ENCODE data around the gene NR2F1-AS1. TPM values are rescaled to one million over a fixed set of nuclear protein-coding genes. Genes with fewer than 3 reads are reported as not detected.

The NR2F1-AS1 gene
- total and polyA plus RNA-seq, 9 of the 15 experiments (the other 6 are each of a cell fraction or from before 2014, with no cell fraction given) = not detected

GRCh38 chr5:93359960-93360305 is 221.1 kb downstream of the NR2F1-AS1 start:
- Histone ChIP-seq H3K79me2 (ENCODE audit: control insufficient read depth, insufficient read depth, low read length) (no peaks in the 10 kb centered on the region), H3K9ac (ENCODE audit: insufficient read depth in 1 of 2, low read depth in 2 of 2, low read length in 2 of 2) (no peak overlapping the region), H3K4me1 (replicated peaks in 1 of 2; ENCODE audit: control insufficient read depth in 2 of 2, insufficient read depth in 2 of 2, low read length in 2 of 2) (no peaks in the 10 kb centered on the region), H3K9me3 (replicated peaks; ENCODE audit: control insufficient read depth, insufficient read depth, low read depth, low read length) (no peaks in the 10 kb centered on the region), H3K27me3 (ENCODE audit: control insufficient read depth in 2 of 2, insufficient read depth in 2 of 2, low read length in 2 of 2) (no peaks in the 10 kb centered on the region), H3K9me1 (ENCODE audit: control insufficient read depth, insufficient read depth, low read length) (no peaks in the 10 kb centered on the region), H3K4me3 (no peak overlapping the region), H3K4me2 (ENCODE audit: insufficient read depth, low read length) (no peak overlapping the region), H3K27ac (ENCODE audit: extremely low read depth, low read depth, low read length) (no peak overlapping the region), H2AFZ (ENCODE audit: low read depth, low read length) (no peak overlapping the region), H4K20me1 (replicated peaks; ENCODE audit: control insufficient read depth, insufficient read depth, low read length) (no peaks in the 10 kb centered on the region), H3K36me3 (ENCODE audit: control insufficient read depth, insufficient read depth, low read length) (no peaks in the 10 kb centered on the region)
- intact Hi-C loops (cut with micrococcal nuclease) (no loop called here), in situ Hi-C loops (cut with MboI) (no loop called here)
- CTCF ChIA-PET (ENCODE audit: low intra/inter-chr PET ratio) = no interaction called here
- no TSS peak for BruUV-seq (replicated peaks)
- DNase-seq (ENCODE audit: extremely low read depth in 1 of 4, low spot score in 3 of 4) (no peak), ATAC-seq (no peak), FAIRE-seq (no peak)
- WGBS (ENCODE audit: insufficient coverage, low coverage, missing lambda C conversion rate) = 0% methylated on average over 5 of the region's 5 CpGs
- POLR2A ChIA-PET = no interaction called here
- TF ChIP-seq MAFG (tag; conservative IDR thresholded peaks at IDR 0.05) (peak; percentile 80), MAX (CRISPR knock-in tag; IDR thresholded peaks at IDR 0.05) (no peak), DACH1 (IDR thresholded peaks at IDR 0.05; ENCODE audit: partially characterized antibody) (no peak), YBX1 (IDR thresholded peaks at IDR 0.05) (no peak), C11orf30 (IDR thresholded peaks at IDR 0.05; ENCODE audit: low read depth) (peak; percentile 59), ATF1 (CRISPR knock-in tag; IDR thresholded peaks at IDR 0.05) (no peak), ATF1 (tag; IDR thresholded peaks at IDR 0.05) (no peak), SMARCB1 (IDR thresholded peaks at IDR 0.05; ENCODE audit: insufficient read length, low read depth) (no peak), ZBTB33 (CRISPR knock-in tag; IDR thresholded peaks at IDR 0.05) (no peak), MAFF (IDR thresholded peaks at IDR 0.05; ENCODE audit: low read length) (peak; percentile 95), ZNF280A (IDR thresholded peaks at IDR 0.05; ENCODE audit: low read depth, partially characterized antibody) (no peak), MAFK (IDR thresholded peaks at IDR 0.05; ENCODE audit: low read length) (peak; percentile 96), SMARCC2 (IDR thresholded peaks at IDR 0.05; ENCODE audit: low read depth) (no peak), BACH1 (tag; IDR thresholded peaks at IDR 0.05) (no peak), SIX5 (IDR thresholded peaks at IDR 0.05; ENCODE audit: borderline replicate concordance in 1 of 2, insufficient read depth in 1 of 2, low read depth in 1 of 2, low read length in 2 of 2) (no peak), E4F1 (CRISPR knock-in tag; IDR thresholded peaks at IDR 0.05; ENCODE audit: borderline replicate concordance) (no peak), ESRRB (CRISPR knock-in tag; IDR thresholded peaks at IDR 0.05; ENCODE audit: borderline replicate concordance) (no peak), SP2 (IDR thresholded peaks at IDR 0.05; ENCODE audit: extremely low read depth, low read depth, low read length, poor library complexity, severe bottlenecking) (no peak), BRCA1 (IDR thresholded peaks at IDR 0.05) (no peak), BRCA1 (CRISPR knock-in tag; IDR thresholded peaks at IDR 0.05) (no peak), ZNF316 (IDR thresholded peaks at IDR 0.05) (peak; percentile 80)

All from K562 (cell line).